HS-27A (cell line): ENCODE data around the gene FLG.
"Not testable (repeated sequence)": the region's sequence is repeated elsewhere in the genome, so short reads cannot be mapped to it uniquely, and the experiment has no call there.

Experiments used
- DNase-seq: peaks from one replicate; pipeline ENCODE4 v3.0.0-alpha.2; 2012; ENCODE audit warnings: low read depth, missing footprints

The FLG gene

GRCh38 chr1:152325111-152325510, at the start of gene FLG:
Gene FLG (minus strand): TSS chr1:152325239. CDS start chr1:152315456, 9,783 bp downstream.
- DNase-seq: no peak

- DNase-seq: no peak
Measured at GRCh38 chr1:152374451-152374850, 49.4 kb upstream of the FLG start.

- no peak for DNase-seq
Measured at GRCh38 chr1:152372672-152373071, 47.6 kb upstream of the FLG start.

GRCh38 chr1:152367436-152367835, 42.4 kb upstream of the FLG start:
- no peak for DNase-seq

GRCh38 chr1:152359906-152360305, 34.9 kb upstream of the FLG start, which contains the start of gene FLG2:
Gene FLG2 (minus strand): TSS chr1:152360006. CDS start chr1:152358884, 1,122 bp downstream.
- no peak for DNase-seq

- no peak for DNase-seq
Measured at GRCh38 chr1:152356736-152357135, 31.7 kb upstream of the FLG start.

- no peak for DNase-seq
Measured at GRCh38 chr1:152349611-152350010, 24.6 kb upstream of the FLG start.

- DNase-seq: no peak
Measured at GRCh38 chr1:152348447-152348846, 23.4 kb upstream of the FLG start.

- DNase-seq: peak; percentile 74
Measured at GRCh38 chr1:152347116-152347728, 22.2 kb upstream of the FLG start.

- no peak for DNase-seq
Measured at GRCh38 chr1:152344438-152344837, 19.4 kb upstream of the FLG start.

- DNase-seq: no peak
Measured at GRCh38 chr1:152343006-152343405, 18.0 kb upstream of the FLG start.

- DNase-seq: no peak
Measured at GRCh38 chr1:152335399-152335798, 10.4 kb upstream of the FLG start.

GRCh38 chr1:152328801-152329391, 3.9 kb upstream of the FLG start:
- DNase-seq: peak; percentile 92

- DNase-seq: no peak
Measured at GRCh38 chr1:152313970-152314369, 11.1 kb downstream of the FLG start.

GRCh38 chr1:152313319-152313801, 11.7 kb downstream of the FLG start:
- no peak for DNase-seq

- DNase-seq: not testable (repeated sequence)
Measured at GRCh38 chr1:152312169-152312568, 12.9 kb downstream of the FLG start.

- DNase-seq: no peak
Measured at GRCh38 chr1:152309955-152310354, 15.1 kb downstream of the FLG start.

GRCh38 chr1:152309320-152309901, 15.6 kb downstream of the FLG start:
- not testable (repeated sequence) for DNase-seq

GRCh38 chr1:152308758-152309157, 16.3 kb downstream of the FLG start:
- not testable (repeated sequence) for DNase-seq

- DNase-seq: not testable (repeated sequence)
Measured at GRCh38 chr1:152307970-152308369, 17.1 kb downstream of the FLG start.

- not testable (repeated sequence) for DNase-seq
Measured at GRCh38 chr1:152306123-152306522, 18.9 kb downstream of the FLG start.

GRCh38 chr1:152304773-152305172, 20.3 kb downstream of the FLG start:
- DNase-seq: not testable (repeated sequence)
